Adrenal gland (tissue), 12 donors: ENCODE results near the gene CNGB1. TPM values are rescaled to one million over a fixed set of nuclear protein-coding genes. Genes with fewer than 3 reads are reported as not detected.

Experiments
- DNase-seq, 7 donors: peaks; one replicate each; pipeline ENCODE4 v3.0.0-alpha.2; 2019 to 2020
- H3K27ac ChIP-seq, 5 donors: fragments of 200-600 bp; sonication (generic) in 4 of 5; 1 replicate in 3 of 5; 2 replicates in 2 of 5; pipeline versions ENCODE4 v1.5.1 to v1.8.0; 2016 to 2020; ENCODE audit warnings: mild to moderate bottlenecking in 1 of 5
- H3K27me3 ChIP-seq: fragments of 200-600 bp; 2 replicates; pipeline ENCODE4 v1.8.0; 2021
- H3K36me3 ChIP-seq, 2 donors: fragments of 200-600 bp; replicated peaks in 1 of 2; 1 replicate in 1 of 2; 2 replicates in 1 of 2; pipeline versions ENCODE4 v1.5.1 to v1.8.0; 2018 to 2022
- H3K4me1 ChIP-seq, 2 donors: fragments of 200-600 bp; replicated peaks in 1 of 2; 1 replicate in 1 of 2; 2 replicates in 1 of 2; pipeline versions ENCODE4 v1.5.1 to v1.8.0; 2018 to 2021
- H3K4me3 ChIP-seq, 4 donors: fragments of 200-600 bp; sonication (generic) in 3 of 4; one replicate each; pipeline ENCODE4 v1.5.1; 2016 to 2018
- H3K9me3 ChIP-seq, 3 donors: fragments of 200-600 bp; sonication (generic) in 1 of 3; replicated peaks in 1 of 3; 1 replicate in 2 of 3; 2 replicates in 1 of 3; pipeline versions ENCODE4 v1.5.1 to v1.8.0; 2016 to 2021
- POLR2A ChIP-seq, 2 donors: fragments of 450-650 bp; IDR thresholded peaks; one replicate each; pipeline ENCODE4 v1.6.1; 2017; ENCODE audit warnings: antibody characterized with exemption in 2 of 2, mild to moderate bottlenecking in 2 of 2, moderate library complexity in 1 of 2
- WGBS, 4 donors: extraction: QIAGEN DNeasy Blood & Tissue Kit in 2 of 4; methylation state at CpG; one replicate each; pipeline versions ENCODE4 v1.1.5 to v1.1.7; 2013 to 2017; 5-methylcytosine and 5-hydroxymethylcytosine counted together
- intact Hi-C, 2 donors: fragments of 100-400 bp; cut with DNase I; formaldehyde crosslinking; loops; one replicate each; pipeline versions ENCODE4 v1.14.1 to v1.15.0; 2022 to 2023
- polyA plus RNA-seq, 3 donors: library from polyadenylated mRNA; stranded (reverse); fragments of 200-250 nt in 2 of 3; fragments of 350-450 nt in 1 of 3; fragmentation: Illumina TruSeq in 1 of 3; extraction: RNeasy Lipid Tissue Mini Kit (QIAGEN cat#74804) in 1 of 3; gene quantifications; one replicate each; pipeline ENCODE4 v1.2.3, GENCODE V29; 2013 to 2014
- total RNA-seq, 9 donors: library from RNA; depleted of rRNA in 4 of 9; stranded (reverse); fragments of >200 nt in 4 of 9; fragments of 120-200 nt in 1 of 9; fragmentation: NEBNext Ultra II Directional in 1 of 9; extraction: Animal tissue kit (Norgen Biotek cat#: 25700) in 1 of 9; gene quantifications; one replicate each; pipeline versions ENCODE4 v1.1.0 to v1.2.4, GENCODE V29; 2013 to 2023
- TF ChIP-seq, protein P1 (sequence below), 6 experiments: fragments of 450-650 bp in 4 of 6; fragments of 200-600 bp in 2 of 6; sonication (generic) in 1 of 6; IDR thresholded peaks; 1 replicate in 5 of 6; 2 replicates in 1 of 6; pipeline versions ENCODE4 v1.5.1 to v1.8.0; 2016 to 2021; ENCODE audit warnings: antibody characterized with exemption in 6 of 6, mild to moderate bottlenecking in 2 of 6, moderate library complexity in 1 of 6
- donor health status: healthy with polysubstance abuse.
- donor health status: Bipolar disorder and iron deficiency.
- donor health status: DM: yes; HTN: yes; CAD: no.
- donor health status: DM: no; HTN: no; CAD: no.
- donor health status: DM: no; HTN: no; CAD: no.
- donor health status: DM: yes; HTN: yes; CAD: no.

Gene CNGB1
- total and polyA plus RNA-seq, 12 donors = 0.67 to 2.4 (median 1.5) TPM; not detected in 5

DNA sequence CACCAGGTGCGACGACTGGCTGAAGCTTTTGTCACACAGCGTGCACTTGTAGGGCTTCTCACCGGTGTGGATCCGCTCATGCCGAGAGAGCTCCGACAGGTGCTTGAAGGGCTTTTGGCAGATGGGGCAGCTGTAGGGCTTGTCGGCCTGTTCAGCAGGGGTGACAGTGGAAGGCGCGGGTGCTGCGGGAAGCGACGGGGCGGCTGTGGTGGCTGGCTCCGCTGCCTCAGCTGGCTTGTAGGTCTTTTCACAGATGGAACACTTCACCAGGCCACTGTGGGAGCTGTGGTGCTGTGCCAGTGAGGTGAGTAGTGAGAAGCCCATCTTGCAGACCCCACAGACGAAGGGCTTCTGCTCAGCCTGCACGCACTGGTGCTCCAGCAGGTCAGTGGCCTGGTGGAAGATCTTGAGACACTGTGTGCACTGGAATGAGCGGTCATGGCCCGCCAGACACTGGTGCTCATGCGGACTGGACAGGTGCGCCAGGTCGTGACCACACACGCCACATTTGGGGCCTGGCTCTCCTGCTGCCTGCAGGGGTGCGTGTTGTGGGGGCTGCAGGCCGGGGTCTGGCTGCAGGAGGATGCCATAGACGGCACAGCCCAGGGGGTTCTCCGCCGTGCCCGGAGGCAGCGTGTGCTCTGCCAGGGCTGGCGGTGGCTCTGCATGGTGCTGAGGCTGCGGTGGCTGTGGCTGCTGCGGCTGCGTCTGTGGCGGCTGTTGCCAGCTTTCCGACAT lies 26.8 kb upstream of the CNGB1 start:
- H3K36me3 ChIP-seq = peaks cover 0 to 26% of the 10 kb centered on the region in 2 donors
- intact Hi-C loops = loop anchor here in 1 of 2 donors (5.0 to 10.0 kb wide), 3 partner anchors 95 to 413 kb away; no protein-coding TSS in a partner anchor
- no peaks in the 10 kb centered on the region for H3K9me3 ChIP-seq
- H3K27ac ChIP-seq = no peak overlapping the region
- no peak overlapping the region for H3K4me3 ChIP-seq
- no peak for DNase-seq
- WGBS, 4 donors = 93 to 98% (median 95%) methylated on average over 14 to 36 of the region's 36 CpGs
- H3K27me3 ChIP-seq = no peaks in the 10 kb centered on the region
- TF ChIP-seq POLR2A (IDR thresholded peaks at IDR 0.05) = no peak
- TF ChIP-seq, protein P1, sequence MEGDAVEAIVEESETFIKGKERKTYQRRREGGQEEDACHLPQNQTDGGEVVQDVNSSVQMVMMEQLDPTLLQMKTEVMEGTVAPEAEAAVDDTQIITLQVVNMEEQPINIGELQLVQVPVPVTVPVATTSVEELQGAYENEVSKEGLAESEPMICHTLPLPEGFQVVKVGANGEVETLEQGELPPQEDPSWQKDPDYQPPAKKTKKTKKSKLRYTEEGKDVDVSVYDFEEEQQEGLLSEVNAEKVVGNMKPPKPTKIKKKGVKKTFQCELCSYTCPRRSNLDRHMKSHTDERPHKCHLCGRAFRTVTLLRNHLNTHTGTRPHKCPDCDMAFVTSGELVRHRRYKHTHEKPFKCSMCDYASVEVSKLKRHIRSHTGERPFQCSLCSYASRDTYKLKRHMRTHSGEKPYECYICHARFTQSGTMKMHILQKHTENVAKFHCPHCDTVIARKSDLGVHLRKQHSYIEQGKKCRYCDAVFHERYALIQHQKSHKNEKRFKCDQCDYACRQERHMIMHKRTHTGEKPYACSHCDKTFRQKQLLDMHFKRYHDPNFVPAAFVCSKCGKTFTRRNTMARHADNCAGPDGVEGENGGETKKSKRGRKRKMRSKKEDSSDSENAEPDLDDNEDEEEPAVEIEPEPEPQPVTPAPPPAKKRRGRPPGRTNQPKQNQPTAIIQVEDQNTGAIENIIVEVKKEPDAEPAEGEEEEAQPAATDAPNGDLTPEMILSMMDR (IDR thresholded peaks at IDR 0.05) = no peak
- peaks cover 19 to 21% of the 10 kb centered on the region in 2 donors for H3K4me1 ChIP-seq

DNA sequence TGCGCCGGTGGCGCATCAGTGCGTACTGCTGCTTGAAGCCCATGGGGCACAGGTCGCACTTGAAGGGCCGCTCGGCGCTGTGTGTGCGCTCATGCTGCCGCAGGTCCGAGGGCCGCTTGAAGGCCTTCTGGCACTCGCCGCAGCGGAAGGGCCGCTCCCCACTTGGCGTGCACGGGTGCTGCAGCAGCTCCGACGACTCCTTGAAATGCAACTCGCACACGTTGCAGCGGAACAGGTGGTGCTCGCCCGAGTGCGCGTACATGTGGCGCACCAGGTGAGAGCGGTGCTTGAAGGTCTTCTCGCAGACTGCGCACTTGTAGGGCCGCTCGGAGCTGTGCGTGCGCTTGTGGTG lies 26.2 kb upstream of the CNGB1 start:
- intact Hi-C loops = loop anchor here in 1 of 2 donors (5.0 to 10.0 kb wide), 3 partner anchors 95 to 412 kb away; no protein-coding TSS in a partner anchor
- WGBS, 4 donors = 95 to 100% (median 96%) methylated on average over 10 to 35 of the region's 35 CpGs
- peaks cover 0 to 22% of the 10 kb centered on the region in 2 donors for H3K36me3 ChIP-seq

DNA sequence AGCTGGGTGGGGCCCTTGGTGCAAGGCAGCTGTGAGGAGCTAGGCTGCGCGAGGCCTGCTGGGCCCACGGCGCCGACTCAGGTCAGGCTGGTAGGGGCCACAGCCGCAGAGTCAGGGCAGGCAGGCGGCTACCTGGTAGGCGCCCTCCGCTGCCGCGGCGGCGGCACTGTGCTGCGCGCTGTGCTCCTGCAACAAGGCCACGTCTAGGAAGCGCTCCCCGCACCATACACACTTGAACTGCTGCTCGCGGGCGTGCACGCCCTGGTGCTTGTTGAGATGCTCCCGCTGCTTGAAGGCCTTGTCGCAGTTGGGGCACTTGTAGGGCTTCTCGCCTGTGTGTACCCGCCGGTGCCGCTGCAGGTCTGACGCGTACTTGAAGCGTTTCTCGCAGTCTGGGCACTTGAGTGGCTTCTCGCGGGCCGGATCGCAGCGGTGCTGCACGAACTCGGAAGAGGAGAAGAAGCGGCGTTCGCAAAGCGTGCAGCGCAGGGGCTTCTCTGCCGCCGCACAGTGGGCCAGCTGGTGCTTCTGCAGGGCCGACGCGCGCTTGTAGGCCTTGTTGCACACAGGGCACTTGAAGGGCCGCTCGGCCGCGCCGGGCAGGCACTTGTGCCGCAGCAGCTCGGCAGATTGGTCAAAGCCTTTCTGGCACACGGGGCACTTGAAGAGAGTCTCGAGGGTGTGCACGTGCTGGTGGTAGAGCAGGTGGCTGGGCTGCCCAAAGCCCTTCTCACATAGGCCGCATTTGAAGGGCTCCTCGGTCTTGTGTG lies 25.7 kb upstream of the CNGB1 start:
- Histone ChIP-seq H3K36me3 (peaks cover 0 to 22% of the 10 kb centered on the region in 2 donors), H3K4me3 (no peak overlapping the region), H3K9me3 (no peaks in the 10 kb centered on the region), H3K27me3 (no peaks in the 10 kb centered on the region), H3K4me1 (peaks cover 14% of the 10 kb centered on the region in 2 donors), H3K27ac (no peak overlapping the region)
- no peak for DNase-seq
- intact Hi-C loops = loop anchor here in 1 of 2 donors (5.0 to 10.0 kb wide), 3 partner anchors 94 to 412 kb away; no protein-coding TSS in a partner anchor
- 95 to 96% (median 96%) methylated on average over 34 to 62 of the region's 62 CpGs for WGBS, 4 donors
- TF ChIP-seq POLR2A (IDR thresholded peaks at IDR 0.05) = no peak
- TF ChIP-seq, protein P1 (IDR thresholded peaks at IDR 0.05) = no peak

More for the DNA sequence above, 26.2 kb upstream of the CNGB1 start:
- TF ChIP-seq POLR2A (IDR thresholded peaks at IDR 0.05) = no peak
- TF ChIP-seq, protein P1 (IDR thresholded peaks at IDR 0.05) = no peak
- Histone ChIP-seq H3K9me3 (no peaks in the 10 kb centered on the region), H3K4me3 (no peak overlapping the region), H3K27ac (no peak overlapping the region), H3K27me3 (no peaks in the 10 kb centered on the region), H3K4me1 (peaks cover 19 to 20% of the 10 kb centered on the region in 2 donors)
- DNase-seq = no peak
